Aorta (tissue), 5 donors: Measurements from ENCODE around the gene RNF145. TPM values are rescaled to one million over a fixed set of nuclear protein-coding genes. Genes with fewer than 3 reads are reported as not detected.

Experiments
- ATAC-seq: fragments of 200-7000 bp; cut with Tn5 transposase; one replicate; pipeline ENCODE4 v1.9.1; 2022; ENCODE audit warnings: moderate library complexity; ENCODE audit not compliant: low FRiP score
- DNase-seq, 2 donors: peaks; one replicate each; pipeline ENCODE4 v3.0.0-alpha.2; 2020
- H3K27ac ChIP-seq, 2 donors: one replicate each; pipeline ENCODE4 v1.5.1; 2013; ENCODE audit warnings: low read length in 2 of 2, mild to moderate bottlenecking in 2 of 2, moderate library complexity in 2 of 2, control low read depth in 1 of 2, inconsistent platforms in 1 of 2, low read depth in 1 of 2
- H3K27me3 ChIP-seq, 2 donors: one replicate each; pipeline ENCODE4 v1.6.1; 2013; ENCODE audit warnings: control low read depth in 1 of 2, low read length in 1 of 2, mild to moderate bottlenecking in 1 of 2, moderate library complexity in 1 of 2; ENCODE audit not compliant: insufficient read depth in 2 of 2, control insufficient read depth in 1 of 2
- H3K36me3 ChIP-seq, 2 donors: one replicate each; pipeline ENCODE4 v1.6.1; 2013; ENCODE audit warnings: control low read depth in 1 of 2, low read length in 1 of 2, mild to moderate bottlenecking in 1 of 2; ENCODE audit not compliant: insufficient read depth in 2 of 2, control insufficient read depth in 1 of 2
- H3K4me1 ChIP-seq, 2 donors: one replicate each; pipeline ENCODE4 v1.6.1; 2013; ENCODE audit warnings: low read length in 2 of 2, control low read depth in 1 of 2, mild to moderate bottlenecking in 1 of 2, moderate library complexity in 1 of 2; ENCODE audit not compliant: insufficient read depth in 2 of 2, control insufficient read depth in 1 of 2
- H3K4me3 ChIP-seq, 2 donors: one replicate each; pipeline ENCODE4 v1.5.1; 2013; ENCODE audit warnings: low read length in 2 of 2, control low read depth in 1 of 2, mild to moderate bottlenecking in 1 of 2
- H3K9me3 ChIP-seq: one replicate; pipeline ENCODE4 v1.6.1; 2013; ENCODE audit warnings: mild to moderate bottlenecking, low read length; ENCODE audit not compliant: control insufficient read depth
- WGBS, 2 donors: extraction: QIAGEN DNeasy Blood & Tissue Kit; methylation state at CpG; one replicate each; pipeline ENCODE4 v1.1.7; 2013; 5-methylcytosine and 5-hydroxymethylcytosine counted together
- intact Hi-C, 2 donors: fragments of 100-400 bp; cut with DNase I; formaldehyde crosslinking; loops; one replicate each; pipeline versions ENCODE4 v1.14.2 to v1.15.0; 2022
- polyA plus RNA-seq, 2 donors: library from polyadenylated mRNA; stranded (reverse); fragments of 200-250 nt; gene quantifications; one replicate each; pipeline ENCODE4 v1.2.3, GENCODE V29; 2013
- total RNA-seq, 2 donors: library from RNA; stranded (reverse); fragmentation: NEBNext Ultra II Directional; extraction: Animal tissue kit (Norgen Biotek cat#: 25700); gene quantifications; one replicate each; pipeline ENCODE4 v1.2.1, GENCODE V29; 2021
- donor health status: healthy with polysubstance abuse.
- donor health status: Bipolar disorder and iron deficiency.
- donor health status: DM: no; HTN: no; CAD: no.
- donor health status: DM: no; HTN: no; CAD: no.
- donor health status: DM: yes; HTN: yes; CAD: no.

Gene RNF145
- total and polyA plus RNA-seq, 4 donors: 17.9 to 67.8 (median 44.5) TPM

DNA sequence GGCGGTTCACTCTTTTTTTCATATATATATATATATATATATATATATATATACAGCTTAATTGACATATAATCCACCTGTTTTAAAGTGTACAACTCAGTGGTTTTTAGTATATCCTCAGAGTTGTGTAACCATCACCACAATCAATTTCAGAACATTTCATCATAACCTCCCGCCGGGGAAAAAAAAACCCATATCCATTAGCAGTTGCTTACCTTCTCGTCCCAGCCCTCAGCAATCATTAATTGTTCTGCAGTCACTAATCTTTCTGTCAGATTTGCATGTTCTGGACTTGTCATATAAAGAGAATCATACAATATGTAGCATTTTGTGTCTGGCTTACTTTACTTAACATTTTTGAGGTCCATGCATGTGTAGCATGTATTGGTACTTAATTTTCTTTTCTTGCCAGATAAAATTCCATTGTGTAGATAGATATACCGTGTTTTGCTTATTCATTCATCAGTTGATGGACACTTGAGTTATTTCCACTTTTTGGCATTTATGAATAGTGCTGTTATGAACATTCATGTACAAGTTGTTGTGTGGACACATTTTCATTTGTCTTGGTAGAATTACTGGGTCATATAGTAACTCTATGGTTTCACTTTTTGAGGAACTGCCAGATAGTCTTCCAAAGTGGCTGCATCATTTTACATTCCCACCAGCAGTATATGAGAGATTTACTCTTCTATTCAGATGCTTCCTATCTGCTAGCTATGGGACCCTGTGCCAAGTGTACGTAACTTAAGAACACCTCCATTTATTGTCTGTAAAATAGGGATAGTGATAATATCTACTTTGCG is 3.5 kb upstream of the RNF145 start:
- H3K4me1 ChIP-seq: no peaks in the 10 kb centered on the region
- no peaks in the 10 kb centered on the region for H3K36me3 ChIP-seq
- ATAC-seq (no peak), DNase-seq (no peak)
- no peaks in the 10 kb centered on the region for H3K9me3 ChIP-seq
- no peak overlapping the region for H3K27ac ChIP-seq
- H3K4me3 ChIP-seq: no peak overlapping the region
- intact Hi-C loops: no loop called here
- no peaks in the 10 kb centered on the region for H3K27me3 ChIP-seq
- WGBS, 2 donors: 66 to 85% methylated on average over 7 of the region's 7 CpGs

DNA sequence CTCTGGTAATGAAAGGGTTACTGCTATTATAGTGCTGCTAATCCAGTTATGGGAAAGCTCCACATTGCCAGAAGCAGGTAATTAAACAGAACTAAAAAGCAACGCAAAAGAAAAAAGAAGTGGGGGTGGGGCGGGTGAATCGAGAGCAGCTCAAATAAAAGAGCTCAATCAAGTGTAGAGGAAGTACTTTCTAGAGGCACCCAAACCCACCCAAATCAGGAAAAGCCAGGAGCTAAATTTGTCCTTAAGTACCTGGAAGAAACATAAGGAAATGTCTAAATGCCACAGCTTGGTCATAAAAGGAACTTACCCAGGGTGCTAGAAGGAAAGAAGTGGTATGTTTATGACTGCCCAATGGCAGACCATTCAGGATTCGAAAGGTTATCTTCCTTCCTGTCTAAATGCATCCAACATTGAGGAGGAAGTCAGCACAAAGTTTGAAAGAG is 2.4 kb upstream of the RNF145 start:
- no peak overlapping the region for H3K27ac ChIP-seq
- intact Hi-C loops: no loop called here
- no peaks in the 10 kb centered on the region for H3K27me3 ChIP-seq
- H3K36me3 ChIP-seq: no peaks in the 10 kb centered on the region
- WGBS, 2 donors: 56 to 69% methylated on average over 4 of the region's 4 CpGs
- no peak overlapping the region for H3K4me3 ChIP-seq
- no peaks in the 10 kb centered on the region for H3K9me3 ChIP-seq
- no peaks in the 10 kb centered on the region for H3K4me1 ChIP-seq
- ATAC-seq (no peak), DNase-seq (no peak)

DNA sequence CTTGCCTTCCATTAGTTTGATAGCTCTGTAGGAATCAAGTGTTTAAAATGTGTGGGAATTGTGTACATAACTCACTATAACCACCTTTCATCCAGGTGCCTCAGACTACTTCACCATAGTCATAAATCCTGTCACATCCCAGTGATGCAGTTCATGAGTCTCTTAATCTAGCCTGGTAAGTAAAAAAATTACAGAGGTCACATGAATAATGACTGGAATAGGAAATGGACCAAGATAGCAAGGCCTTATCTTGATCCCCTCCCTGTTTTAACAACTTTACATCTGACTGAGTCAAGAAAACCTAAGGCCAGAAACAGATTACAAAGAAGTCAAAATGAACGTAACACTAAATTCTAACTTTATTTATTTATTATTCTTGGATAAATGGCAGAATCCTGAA is 1.5 kb upstream of the RNF145 start:
- Histone ChIP-seq H3K27ac (no peak overlapping the region), H3K27me3 (no peaks in the 10 kb centered on the region), H3K36me3 (no peaks in the 10 kb centered on the region), H3K4me3 (no peak overlapping the region), H3K4me1 (no peaks in the 10 kb centered on the region), H3K9me3 (no peaks in the 10 kb centered on the region)
- 47 to 58% methylated on average over 1 of the region's 1 CpG for WGBS, 2 donors
- ATAC-seq (no peak), DNase-seq (no peak)
- intact Hi-C loops: no loop called here

DNA sequence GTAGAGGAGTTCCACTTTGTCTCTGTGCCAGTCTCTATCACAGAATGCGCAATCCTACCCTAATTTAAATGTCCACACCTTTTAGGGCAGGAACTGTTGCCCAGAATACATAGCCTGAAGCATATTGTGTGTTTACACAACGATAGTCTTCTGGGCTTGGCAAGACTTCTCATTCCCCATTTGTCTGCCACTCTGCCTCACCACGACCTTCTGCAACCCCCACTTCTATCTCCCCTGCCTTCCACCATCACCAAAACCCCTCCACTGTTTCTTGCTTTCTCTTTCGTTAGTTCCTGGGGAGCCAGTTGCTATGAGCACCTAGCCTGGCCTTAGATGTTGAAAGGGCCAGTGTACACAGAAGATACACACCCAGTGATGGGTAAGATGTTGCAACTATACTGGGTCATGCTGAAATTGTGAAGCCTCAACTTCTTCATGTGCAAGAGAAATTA is 883 bp upstream of the RNF145 start:
- H3K36me3 ChIP-seq: no peaks in the 10 kb centered on the region
- no peaks in the 10 kb centered on the region for H3K4me1 ChIP-seq
- no peak overlapping the region for H3K4me3 ChIP-seq
- no peak overlapping the region for H3K27ac ChIP-seq
- 47 to 50% methylated on average over 4 of the region's 4 CpGs for whole genome bisulfite sequencing, 2 donors
- no peaks in the 10 kb centered on the region for H3K27me3 ChIP-seq
- no peaks in the 10 kb centered on the region for H3K9me3 ChIP-seq
- DNase-seq (no peak), ATAC-seq (no peak)
- intact Hi-C loops: no loop called here

DNA sequence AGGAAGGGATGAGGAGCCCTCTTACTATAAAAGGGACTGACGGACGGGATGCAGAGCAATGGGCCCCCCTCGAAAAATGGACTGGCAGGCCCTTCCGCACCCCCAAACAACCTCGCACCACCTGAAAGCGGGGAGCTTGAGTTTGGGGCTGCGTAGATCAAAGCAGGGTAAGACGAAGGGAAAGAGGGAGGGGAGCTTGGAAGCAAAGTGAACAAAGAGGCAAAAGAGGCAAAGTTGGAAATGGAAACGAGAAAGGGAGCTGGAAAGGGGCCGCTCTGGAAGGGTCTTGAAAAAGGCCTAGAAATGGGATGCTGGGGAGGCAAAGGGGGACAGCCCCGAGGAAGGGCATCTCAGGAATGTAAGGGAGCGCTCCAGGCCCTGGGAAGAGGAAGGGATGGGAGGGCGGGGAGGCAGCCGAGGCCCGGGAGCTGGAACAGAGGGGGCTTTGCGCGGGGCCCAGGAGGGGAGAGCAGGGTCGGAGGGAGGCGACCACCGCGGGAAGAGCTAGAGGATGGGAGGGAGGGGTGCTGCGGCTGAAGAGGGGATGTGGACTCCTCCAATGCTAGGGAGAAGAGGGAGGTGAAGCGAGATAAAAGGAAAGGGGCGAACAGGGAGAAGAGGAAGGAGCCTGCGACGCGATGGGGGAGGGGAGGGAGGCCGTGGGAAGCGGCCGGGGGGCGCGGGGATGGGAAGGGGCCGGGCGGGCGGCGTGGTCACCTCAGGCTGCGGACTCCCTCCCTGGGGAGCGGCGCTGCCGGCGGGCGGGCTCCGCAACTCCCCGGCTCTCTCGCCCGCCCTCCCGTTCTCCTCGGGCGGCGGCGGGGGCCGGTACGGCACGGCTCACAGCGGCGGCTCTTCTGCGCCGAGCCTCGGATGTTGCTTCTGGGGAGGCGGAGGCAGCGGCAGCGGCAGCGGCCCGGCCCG is 577 bp downstream of the RNF145 start:
- H3K27me3 ChIP-seq: no peaks in the 10 kb centered on the region
- ATAC-seq: peak; percentile 73
- no peaks in the 10 kb centered on the region for H3K9me3 ChIP-seq
- H3K27ac ChIP-seq: peak overlapping the region in 1 of 2 donors; percentile 91
- H3K36me3 ChIP-seq: no peaks in the 10 kb centered on the region
- peak overlapping the region; percentile 76 to 84 for H3K4me3 ChIP-seq
- no peaks in the 10 kb centered on the region for H3K4me1 ChIP-seq
- 0 to 1% methylated on average over 35 to 65 of the region's 65 CpGs for WGBS, 2 donors
- peak; percentile 63 to 81 for DNase-seq
- intact Hi-C loops: loop anchor here (5.0 kb wide), 1 partner anchor 54 kb away; the partner anchor contains the start of gene UBLCP1 (in 2 of the 2)

DNA sequence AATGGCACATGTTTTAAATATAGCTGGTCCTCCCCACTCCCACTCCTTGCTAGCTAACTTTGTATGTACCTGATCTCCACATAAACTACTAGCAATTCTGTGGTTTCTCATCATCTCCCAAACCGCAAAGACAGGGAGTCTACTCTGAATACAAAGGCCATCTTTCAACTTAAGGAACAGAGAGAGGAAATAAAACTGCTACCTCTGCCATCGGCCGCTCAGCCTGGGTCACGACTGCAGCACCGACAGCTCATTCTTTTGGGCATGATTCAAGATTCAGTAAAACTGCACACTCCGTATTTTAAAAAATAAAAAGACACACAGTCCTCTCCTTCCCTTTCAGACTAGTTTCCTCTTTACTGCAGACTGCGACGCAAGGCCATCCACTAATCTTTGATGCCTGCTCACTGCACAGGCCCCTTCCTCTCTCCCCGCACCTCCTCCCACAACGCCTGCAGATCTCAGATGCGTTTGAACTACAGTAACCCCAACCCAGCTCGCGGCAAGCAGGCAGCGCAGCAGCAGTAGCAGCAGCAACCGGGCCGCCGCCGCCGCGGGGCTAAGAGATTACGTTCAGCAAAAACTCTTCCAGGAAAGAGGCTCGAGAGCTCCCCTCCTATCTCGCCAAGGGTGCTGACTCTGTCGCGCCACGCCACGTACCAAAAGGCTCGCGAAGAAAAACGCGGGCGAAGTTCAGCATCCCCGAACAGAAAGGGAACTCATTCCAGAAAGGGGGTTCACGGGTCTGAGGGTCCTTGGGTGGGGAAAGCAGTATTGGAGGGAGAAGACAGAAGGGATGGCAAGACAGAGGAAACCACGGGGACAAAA is 1.5 kb downstream of the RNF145 start:
- 0% methylated on average over 35 of the region's 35 CpGs for WGBS, 2 donors
- Histone ChIP-seq H3K36me3 (no peaks in the 10 kb centered on the region), H3K27me3 (no peaks in the 10 kb centered on the region), H3K4me1 (no peaks in the 10 kb centered on the region), H3K27ac (peak overlapping the region; percentile 45 to 91), H3K4me3 (peak overlapping the region; percentile 76 to 84), H3K9me3 (no peaks in the 10 kb centered on the region)
- ATAC-seq (peak; percentile 85), DNase-seq (peak; percentile 88 to 90)
- intact Hi-C loops: loop anchor here (5.0 kb wide), 1 partner anchor 54 kb away; the partner anchor contains the start of gene UBLCP1 (in 2 of the 2)

DNA sequence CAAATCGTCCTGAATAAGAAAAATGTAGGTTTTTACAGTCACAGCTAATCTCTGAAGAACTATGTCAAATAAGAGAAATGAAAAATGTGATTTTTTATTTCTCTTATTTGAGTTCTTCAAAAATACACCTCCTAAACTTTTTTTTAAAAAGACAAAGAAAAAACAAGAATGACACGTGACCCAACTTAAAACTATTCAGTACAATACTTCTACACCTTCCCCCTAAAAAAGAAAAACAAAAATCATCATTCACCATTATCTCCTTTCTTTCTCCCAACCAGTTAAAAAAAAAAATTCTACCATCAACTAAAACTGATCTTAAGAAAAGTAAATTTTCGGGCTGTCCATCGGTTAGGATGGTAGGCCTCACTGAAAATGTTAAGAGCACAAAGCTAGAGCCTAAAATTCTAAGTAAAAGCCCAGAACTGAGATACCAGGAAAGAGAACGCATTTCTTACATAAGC is 2.1 kb downstream of the RNF145 start:
- peak overlapping the region; percentile 76 to 84 for H3K4me3 ChIP-seq
- DNase-seq (no peak), ATAC-seq (no peak)
- intact Hi-C loops: loop anchor here (5.0 kb wide), 1 partner anchor 55 kb away; the partner anchor contains the start of gene UBLCP1 (in 2 of the 2)
- H3K27me3 ChIP-seq: no peaks in the 10 kb centered on the region
- H3K9me3 ChIP-seq: no peaks in the 10 kb centered on the region
- 13 to 16% methylated on average over 5 of the region's 5 CpGs for WGBS, 2 donors
- H3K27ac ChIP-seq: peak overlapping the region; percentile 45 to 91
- H3K36me3 ChIP-seq: no peaks in the 10 kb centered on the region
- H3K4me1 ChIP-seq: peaks cover 0 to 1% of the 10 kb centered on the region in 2 donors

DNA sequence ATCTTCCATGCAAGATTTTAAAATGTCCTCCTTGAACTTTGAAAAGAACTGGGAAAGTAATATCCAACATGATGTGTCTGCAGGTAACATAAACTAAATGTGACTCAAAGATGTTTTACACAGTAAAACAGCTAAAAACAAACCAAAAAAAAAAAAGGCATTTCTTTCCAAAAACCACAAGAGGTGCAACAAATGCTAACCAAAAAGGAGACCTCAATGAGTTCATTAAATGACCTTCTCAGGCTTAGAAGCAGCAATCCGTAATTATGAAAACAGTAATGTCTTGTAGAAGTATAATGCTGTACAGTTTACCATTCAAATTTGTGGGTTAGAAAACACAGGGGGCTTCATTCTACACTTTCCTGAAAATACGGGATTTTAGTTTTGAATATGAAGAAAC is 2.5 kb downstream of the RNF145 start:
- Histone ChIP-seq H3K4me3 (no peak overlapping the region), H3K9me3 (no peaks in the 10 kb centered on the region), H3K36me3 (no peaks in the 10 kb centered on the region), H3K27ac (no peak overlapping the region), H3K4me1 (peaks cover 0 to 3% of the 10 kb centered on the region in 2 donors), H3K27me3 (no peaks in the 10 kb centered on the region)
- WGBS, 2 donors: 40 to 53% methylated on average over 2 of the region's 2 CpGs
- ATAC-seq: no peak
- intact Hi-C loops: loop anchor here (5.0 kb wide), 1 partner anchor 55 kb away; the partner anchor contains the start of gene UBLCP1 (in 2 of the 2)
- DNase-seq: no peak
